ENCODE data around the gene RALB.

- TF ChIP-seq CTCF (IDR thresholded peaks at IDR 0.05) (no peak), POLR2AphosphoS5 (IDR thresholded peaks at IDR 0.05) (no peak), POLR2A (IDR thresholded peaks at IDR 0.05; ENCODE audit: low read depth) (no peak), EP300 (IDR thresholded peaks at IDR 0.05) (no peak)
Measured at GRCh38 chr2:120338015-120338414, 85.4 kb downstream of the RALB start.

All from esophagus muscularis mucosa (tissue), 4 donors.